Measurements from ENCODE around the gene CEP55. TPM values are rescaled to one million over a fixed set of nuclear protein-coding genes. Genes with fewer than 3 reads are reported as not detected.
A peak's percentile ranks its signal among the peaks of the same experiment; 100 is the strongest.

CEP55 gene
- total RNA-seq, 1 donor = 36.9 TPM

- DNase-seq (ENCODE audit: low read depth) = peak; percentile 47
- no peak for TF ChIP-seq CTCF (IDR thresholded peaks at IDR 0.05; ENCODE audit: insufficient read depth, low read length)
- H3K4me3 ChIP-seq (ENCODE audit: low read depth, low read length) = no peak overlapping the region
Observed at GRCh38 chr10:93501650-93502049, 5.2 kb downstream of the CEP55 start.

GRCh38 chr10:93503075-93503474, 6.7 kb downstream of the CEP55 start:
- no peak for TF ChIP-seq CTCF (IDR thresholded peaks at IDR 0.05; ENCODE audit: insufficient read depth, low read length)
- H3K4me3 ChIP-seq (ENCODE audit: low read depth, low read length) = peak overlapping the region; percentile 7
- peak; percentile 52 for DNase-seq (ENCODE audit: low read depth)

- no peak overlapping the region for H3K4me3 ChIP-seq (ENCODE audit: low read depth, low read length)
- DNase-seq (ENCODE audit: low read depth) = no peak
- TF ChIP-seq CTCF (IDR thresholded peaks at IDR 0.05; ENCODE audit: insufficient read depth, low read length) = no peak
Observed at GRCh38 chr10:93505075-93505474, 8.7 kb downstream of the CEP55 start.

- no peak overlapping the region for H3K4me3 ChIP-seq (ENCODE audit: low read depth, low read length)
- no peak for DNase-seq (ENCODE audit: low read depth)
- no peak for TF ChIP-seq CTCF (IDR thresholded peaks at IDR 0.05; ENCODE audit: insufficient read depth, low read length)
Observed at GRCh38 chr10:93509816-93510215, 13.4 kb downstream of the CEP55 start.

GRCh38 chr10:93512565-93512964, 16.2 kb downstream of the CEP55 start:
- no peak overlapping the region for H3K4me3 ChIP-seq (ENCODE audit: low read depth, low read length)
- no peak for TF ChIP-seq CTCF (IDR thresholded peaks at IDR 0.05; ENCODE audit: insufficient read depth, low read length)
- peak; percentile 78 for DNase-seq (ENCODE audit: low read depth)

GRCh38 chr10:93513091-93513490, 16.7 kb downstream of the CEP55 start:
- DNase-seq (ENCODE audit: low read depth) = no peak
- no peak for TF ChIP-seq CTCF (IDR thresholded peaks at IDR 0.05; ENCODE audit: insufficient read depth, low read length)

GRCh38 chr10:93514521-93514920, 18.1 kb downstream of the CEP55 start:
- no peak for TF ChIP-seq CTCF (IDR thresholded peaks at IDR 0.05; ENCODE audit: insufficient read depth, low read length)
- DNase-seq (ENCODE audit: low read depth) = no peak
- no peak overlapping the region for H3K4me3 ChIP-seq (ENCODE audit: low read depth, low read length)

More at GRCh38 chr10:93513091-93513490, 16.7 kb downstream of the CEP55 start:
- H3K4me3 ChIP-seq (ENCODE audit: low read depth, low read length) = no peak overlapping the region
